Measurements from ENCODE around the gene MIXL1. TPM values are rescaled to one million over a fixed set of nuclear protein-coding genes. Genes with fewer than 3 reads are reported as not detected.
A peak's percentile ranks its signal among the peaks of the same experiment; 100 is the strongest.

The MIXL1 gene
- total and polyA plus RNA-seq, 2 of the 13 experiments (the other 11 are each of a cell fraction or from before 2014, with no cell fraction given): 7.6 to 18.5 TPM

DNA sequence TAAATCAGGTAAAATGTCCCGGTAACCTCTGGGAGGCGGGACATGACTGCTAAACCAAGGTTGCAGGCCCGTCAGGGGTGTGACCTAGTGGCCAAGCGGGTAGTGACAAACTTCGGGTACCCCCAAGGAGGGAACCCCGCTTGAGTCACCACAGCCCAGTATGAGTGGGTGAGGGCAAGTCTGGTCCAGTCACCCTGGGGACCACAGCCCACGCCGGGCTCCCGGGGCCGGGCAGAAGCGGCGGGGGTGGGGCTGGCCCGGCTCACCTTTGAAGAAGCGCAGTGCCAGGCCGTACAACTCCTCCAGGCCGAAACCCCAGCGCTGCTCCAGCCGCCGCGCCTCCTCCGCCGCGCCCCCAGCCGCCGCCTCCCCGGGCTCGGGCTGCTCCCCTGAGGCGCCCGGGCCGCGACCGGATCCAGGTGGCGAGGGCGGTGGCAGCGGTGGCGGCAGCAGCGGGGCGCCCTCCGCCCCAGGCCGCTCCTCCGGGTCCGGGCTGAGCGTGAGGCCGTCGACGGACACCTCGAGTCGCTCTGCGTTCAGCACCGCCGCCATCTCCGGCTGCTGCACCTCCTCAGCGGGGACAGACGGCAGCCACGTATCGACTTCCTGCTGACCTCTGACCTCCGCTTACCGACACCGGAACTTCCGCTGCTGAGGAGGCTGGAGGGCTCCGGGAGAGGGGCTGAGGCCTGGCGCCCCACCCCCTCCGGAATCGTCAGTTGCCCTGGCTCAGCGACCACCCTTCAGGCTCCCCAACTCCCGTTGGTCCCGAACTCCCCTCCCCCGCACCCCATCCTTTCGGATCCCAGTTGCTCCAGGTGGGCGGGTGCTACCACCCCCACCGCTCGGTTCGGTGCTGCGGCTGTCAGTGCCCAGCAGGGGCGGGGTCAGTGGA lies 37.1 kb upstream of the MIXL1 start, which contains the start of gene ACBD3 (continued):
- TF ChIP-seq ZNF263 (CRISPR knock-in tag; IDR thresholded peaks at IDR 0.05) (peak; percentile 25; the same call in 1 of the 2 replicates), POLR2G (IDR thresholded peaks at IDR 0.05; ENCODE audit: low read depth, low read length) (peak; percentile 97), GABPA (IDR thresholded peaks at IDR 0.05; ENCODE audit: low read depth, low read length) (peak; percentile 95), GABPA (CRISPR knock-in tag; IDR thresholded peaks at IDR 0.05; ENCODE audit: low read depth) (peak; percentile 96), KAT2B (IDR thresholded peaks at IDR 0.05; ENCODE audit: borderline replicate concordance, low read depth, low read length) (no peak), HNRNPH1 (optimal IDR thresholded peaks at IDR 0.05; ENCODE audit: low read depth, low read length) (no peak), ELF3 (CRISPR knock-in tag; IDR thresholded peaks at IDR 0.05) (peak; percentile 74), MAFK (conservative IDR thresholded peaks at IDR 0.05 in 1 of 2, IDR thresholded peaks at IDR 0.05 in 1 of 2; ENCODE audit: low read length in 2 of 2) (no peak), KLF6 (CRISPR knock-in tag; IDR thresholded peaks at IDR 0.05) (peak; percentile 55; the same call in 1 of the 2 replicates), TBL1XR1 (IDR thresholded peaks at IDR 0.05; ENCODE audit: borderline replicate concordance, low read length, partially characterized antibody) (peak; percentile 15), ATF7-NPFF (CRISPR knock-in tag; IDR thresholded peaks at IDR 0.05; ENCODE audit: low read depth) (peak; percentile 60; the same call in 1 of the 2 replicates)
- TF ChIP-seq, protein P1, sequence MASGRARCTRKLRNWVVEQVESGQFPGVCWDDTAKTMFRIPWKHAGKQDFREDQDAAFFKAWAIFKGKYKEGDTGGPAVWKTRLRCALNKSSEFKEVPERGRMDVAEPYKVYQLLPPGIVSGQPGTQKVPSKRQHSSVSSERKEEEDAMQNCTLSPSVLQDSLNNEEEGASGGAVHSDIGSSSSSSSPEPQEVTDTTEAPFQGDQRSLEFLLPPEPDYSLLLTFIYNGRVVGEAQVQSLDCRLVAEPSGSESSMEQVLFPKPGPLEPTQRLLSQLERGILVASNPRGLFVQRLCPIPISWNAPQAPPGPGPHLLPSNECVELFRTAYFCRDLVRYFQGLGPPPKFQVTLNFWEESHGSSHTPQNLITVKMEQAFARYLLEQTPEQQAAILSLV (CRISPR knock-in tag; IDR thresholded peaks at IDR 0.05; ENCODE audit: borderline replicate concordance): peak; percentile 48; the same call in 1 of the 2 replicates
- TF ChIP-seq, protein P2, sequence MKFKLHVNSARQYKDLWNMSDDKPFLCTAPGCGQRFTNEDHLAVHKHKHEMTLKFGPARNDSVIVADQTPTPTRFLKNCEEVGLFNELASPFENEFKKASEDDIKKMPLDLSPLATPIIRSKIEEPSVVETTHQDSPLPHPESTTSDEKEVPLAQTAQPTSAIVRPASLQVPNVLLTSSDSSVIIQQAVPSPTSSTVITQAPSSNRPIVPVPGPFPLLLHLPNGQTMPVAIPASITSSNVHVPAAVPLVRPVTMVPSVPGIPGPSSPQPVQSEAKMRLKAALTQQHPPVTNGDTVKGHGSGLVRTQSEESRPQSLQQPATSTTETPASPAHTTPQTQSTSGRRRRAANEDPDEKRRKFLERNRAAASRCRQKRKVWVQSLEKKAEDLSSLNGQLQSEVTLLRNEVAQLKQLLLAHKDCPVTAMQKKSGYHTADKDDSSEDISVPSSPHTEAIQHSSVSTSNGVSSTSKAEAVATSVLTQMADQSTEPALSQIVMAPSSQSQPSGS (CRISPR knock-in tag; IDR thresholded peaks at IDR 0.05): no peak
- TF ChIP-seq, protein P3, sequence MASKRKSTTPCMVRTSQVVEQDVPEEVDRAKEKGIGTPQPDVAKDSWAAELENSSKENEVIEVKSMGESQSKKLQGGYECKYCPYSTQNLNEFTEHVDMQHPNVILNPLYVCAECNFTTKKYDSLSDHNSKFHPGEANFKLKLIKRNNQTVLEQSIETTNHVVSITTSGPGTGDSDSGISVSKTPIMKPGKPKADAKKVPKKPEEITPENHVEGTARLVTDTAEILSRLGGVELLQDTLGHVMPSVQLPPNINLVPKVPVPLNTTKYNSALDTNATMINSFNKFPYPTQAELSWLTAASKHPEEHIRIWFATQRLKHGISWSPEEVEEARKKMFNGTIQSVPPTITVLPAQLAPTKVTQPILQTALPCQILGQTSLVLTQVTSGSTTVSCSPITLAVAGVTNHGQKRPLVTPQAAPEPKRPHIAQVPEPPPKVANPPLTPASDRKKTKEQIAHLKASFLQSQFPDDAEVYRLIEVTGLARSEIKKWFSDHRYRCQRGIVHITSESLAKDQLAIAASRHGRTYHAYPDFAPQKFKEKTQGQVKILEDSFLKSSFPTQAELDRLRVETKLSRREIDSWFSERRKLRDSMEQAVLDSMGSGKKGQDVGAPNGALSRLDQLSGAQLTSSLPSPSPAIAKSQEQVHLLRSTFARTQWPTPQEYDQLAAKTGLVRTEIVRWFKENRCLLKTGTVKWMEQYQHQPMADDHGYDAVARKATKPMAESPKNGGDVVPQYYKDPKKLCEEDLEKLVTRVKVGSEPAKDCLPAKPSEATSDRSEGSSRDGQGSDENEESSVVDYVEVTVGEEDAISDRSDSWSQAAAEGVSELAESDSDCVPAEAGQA (IDR thresholded peaks at IDR 0.05; ENCODE audit: low read depth): peak; percentile 37; the same call in 1 of the 2 replicates
- TF ChIP-seq, protein P3 (CRISPR knock-in tag; IDR thresholded peaks at IDR 0.05; ENCODE audit: borderline replicate concordance): no peak
- TF ChIP-seq, protein P4, sequence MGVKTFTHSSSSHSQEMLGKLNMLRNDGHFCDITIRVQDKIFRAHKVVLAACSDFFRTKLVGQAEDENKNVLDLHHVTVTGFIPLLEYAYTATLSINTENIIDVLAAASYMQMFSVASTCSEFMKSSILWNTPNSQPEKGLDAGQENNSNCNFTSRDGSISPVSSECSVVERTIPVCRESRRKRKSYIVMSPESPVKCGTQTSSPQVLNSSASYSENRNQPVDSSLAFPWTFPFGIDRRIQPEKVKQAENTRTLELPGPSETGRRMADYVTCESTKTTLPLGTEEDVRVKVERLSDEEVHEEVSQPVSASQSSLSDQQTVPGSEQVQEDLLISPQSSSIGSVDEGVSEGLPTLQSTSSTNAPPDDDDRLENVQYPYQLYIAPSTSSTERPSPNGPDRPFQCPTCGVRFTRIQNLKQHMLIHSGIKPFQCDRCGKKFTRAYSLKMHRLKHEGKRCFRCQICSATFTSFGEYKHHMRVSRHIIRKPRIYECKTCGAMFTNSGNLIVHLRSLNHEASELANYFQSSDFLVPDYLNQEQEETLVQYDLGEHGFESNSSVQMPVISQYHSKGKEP (CRISPR knock-in tag; IDR thresholded peaks at IDR 0.05): no peak
- TF ChIP-seq, protein P5, sequence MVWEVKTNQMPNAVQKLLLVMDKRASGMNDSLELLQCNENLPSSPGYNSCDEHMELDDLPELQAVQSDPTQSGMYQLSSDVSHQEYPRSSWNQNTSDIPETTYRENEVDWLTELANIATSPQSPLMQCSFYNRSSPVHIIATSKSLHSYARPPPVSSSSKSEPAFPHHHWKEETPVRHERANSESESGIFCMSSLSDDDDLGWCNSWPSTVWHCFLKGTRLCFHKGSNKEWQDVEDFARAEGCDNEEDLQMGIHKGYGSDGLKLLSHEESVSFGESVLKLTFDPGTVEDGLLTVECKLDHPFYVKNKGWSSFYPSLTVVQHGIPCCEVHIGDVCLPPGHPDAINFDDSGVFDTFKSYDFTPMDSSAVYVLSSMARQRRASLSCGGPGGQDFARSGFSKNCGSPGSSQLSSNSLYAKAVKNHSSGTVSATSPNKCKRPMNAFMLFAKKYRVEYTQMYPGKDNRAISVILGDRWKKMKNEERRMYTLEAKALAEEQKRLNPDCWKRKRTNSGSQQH (CRISPR knock-in tag; IDR thresholded peaks at IDR 0.05; ENCODE audit: low read depth): peak; percentile 85
